Cardiac septum (tissue), 1 donor: Measurements from ENCODE around the gene MRAS. TPM values are rescaled to one million over a fixed set of nuclear protein-coding genes. Genes with fewer than 3 reads are reported as not detected.

Experiments
- DNase-seq: peaks from one replicate; pipeline ENCODE4 v3.0.0-alpha.2; 2020; ENCODE audit warnings: low spot score
- intact Hi-C: fragments of 100-400 bp; cut with DNase I; formaldehyde crosslinking; loops from one replicate; pipeline ENCODE4 v1.14.0; 2022
- total RNA-seq: library from RNA; stranded (reverse); fragmentation: NEBNext Ultra II Directional; extraction: Animal tissue kit (Norgen Biotek cat#: 25700); gene quantifications from one replicate; pipeline ENCODE4 v1.2.1, GENCODE V29; 2021
- donor health status: DM: no; HTN: no; CAD: no.

The MRAS gene
- total RNA-seq, 1 donor from 2014 or later, result 327 TPM

- DNase-seq, result no peak
- intact Hi-C loops, result no loop called here
Measured at GRCh38 chr3:138378990-138379389, 30.6 kb downstream of the MRAS start.

GRCh38 chr3:138381413-138381901, 33.1 kb downstream of the MRAS start:
- DNase-seq, result no peak
- intact Hi-C loops, result no loop called here

- intact Hi-C loops, result no loop called here
- no peak for DNase-seq
Measured at GRCh38 chr3:138381950-138382715, 33.8 kb downstream of the MRAS start.

GRCh38 chr3:138383715-138384465, 35.5 kb downstream of the MRAS start:
- no peak for DNase-seq
- intact Hi-C loops, result no loop called here

- intact Hi-C loops, result no loop called here
- DNase-seq, result no peak
Measured at GRCh38 chr3:138384531-138384930, 36.2 kb downstream of the MRAS start.

GRCh38 chr3:138384976-138385375, 36.6 kb downstream of the MRAS start:
- intact Hi-C loops, result no loop called here

GRCh38 chr3:138389144-138389601, 40.8 kb downstream of the MRAS start:
- no peak for DNase-seq
- intact Hi-C loops, result no loop called here

More at GRCh38 chr3:138384976-138385375, 36.6 kb downstream of the MRAS start:
- DNase-seq, result no peak

GRCh38 chr3:138389841-138390581, 41.6 kb downstream of the MRAS start:
- intact Hi-C loops, result no loop called here
- DNase-seq, result peak; percentile 75

- DNase-seq, result no peak
- intact Hi-C loops, result no loop called here
Measured at GRCh38 chr3:138390582-138390932, 42.2 kb downstream of the MRAS start.

GRCh38 chr3:138394156-138394555, 45.8 kb downstream of the MRAS start:
- peak; percentile 60 for DNase-seq
- intact Hi-C loops, result no loop called here

- intact Hi-C loops, result loop anchor here (5.0 kb wide), 1 partner anchor 47 kb away; the partner anchor contains the start of gene MRAS
- DNase-seq, result no peak
Measured at GRCh38 chr3:138394686-138395085, 46.3 kb downstream of the MRAS start.

GRCh38 chr3:138395865-138396751, 47.7 kb downstream of the MRAS start:
- DNase-seq, result peak; percentile 78
- intact Hi-C loops, result loop anchor here (5.0 kb wide), 1 partner anchor 49 kb away; the partner anchor contains the start of gene MRAS

- DNase-seq, result peak; percentile 69
- intact Hi-C loops, result loop anchor here (5.0 kb wide), 1 partner anchor 50 kb away; the partner anchor contains the start of gene MRAS
Measured at GRCh38 chr3:138396752-138397410, 48.5 kb downstream of the MRAS start.

GRCh38 chr3:138397983-138398382, 49.6 kb downstream of the MRAS start:
- intact Hi-C loops, result loop anchor here (5.0 kb wide), 1 partner anchor 51 kb away; the partner anchor contains the start of gene MRAS
- no peak for DNase-seq

GRCh38 chr3:138398791-138399575, 50.6 kb downstream of the MRAS start:
- intact Hi-C loops, result loop anchor here (5.0 kb wide), 1 partner anchor 52 kb away; the partner anchor contains the start of gene MRAS
- DNase-seq, result no peak

- intact Hi-C loops, result loop anchor here (5.0 kb wide), 2 partner anchors 37 to 52 kb away; partner anchors contain the start of gene MRAS
- peak; percentile 63 for DNase-seq
Measured at GRCh38 chr3:138399766-138400165, 51.4 kb downstream of the MRAS start.

- intact Hi-C loops, result loop anchor here (5.0 kb wide), 1 partner anchor 38 kb away; no protein-coding TSS in a partner anchor
- DNase-seq, result peak; percentile 56
Measured at GRCh38 chr3:138400651-138401070, 52.3 kb downstream of the MRAS start.
